ENCODE results near the gene BBLN. TPM values are rescaled to one million over a fixed set of nuclear protein-coding genes. Genes with fewer than 3 reads are reported as not detected.

Gene BBLN
- total and polyA plus RNA-seq, 7 donors, result 111 to 273 (median 158) TPM

DNA sequence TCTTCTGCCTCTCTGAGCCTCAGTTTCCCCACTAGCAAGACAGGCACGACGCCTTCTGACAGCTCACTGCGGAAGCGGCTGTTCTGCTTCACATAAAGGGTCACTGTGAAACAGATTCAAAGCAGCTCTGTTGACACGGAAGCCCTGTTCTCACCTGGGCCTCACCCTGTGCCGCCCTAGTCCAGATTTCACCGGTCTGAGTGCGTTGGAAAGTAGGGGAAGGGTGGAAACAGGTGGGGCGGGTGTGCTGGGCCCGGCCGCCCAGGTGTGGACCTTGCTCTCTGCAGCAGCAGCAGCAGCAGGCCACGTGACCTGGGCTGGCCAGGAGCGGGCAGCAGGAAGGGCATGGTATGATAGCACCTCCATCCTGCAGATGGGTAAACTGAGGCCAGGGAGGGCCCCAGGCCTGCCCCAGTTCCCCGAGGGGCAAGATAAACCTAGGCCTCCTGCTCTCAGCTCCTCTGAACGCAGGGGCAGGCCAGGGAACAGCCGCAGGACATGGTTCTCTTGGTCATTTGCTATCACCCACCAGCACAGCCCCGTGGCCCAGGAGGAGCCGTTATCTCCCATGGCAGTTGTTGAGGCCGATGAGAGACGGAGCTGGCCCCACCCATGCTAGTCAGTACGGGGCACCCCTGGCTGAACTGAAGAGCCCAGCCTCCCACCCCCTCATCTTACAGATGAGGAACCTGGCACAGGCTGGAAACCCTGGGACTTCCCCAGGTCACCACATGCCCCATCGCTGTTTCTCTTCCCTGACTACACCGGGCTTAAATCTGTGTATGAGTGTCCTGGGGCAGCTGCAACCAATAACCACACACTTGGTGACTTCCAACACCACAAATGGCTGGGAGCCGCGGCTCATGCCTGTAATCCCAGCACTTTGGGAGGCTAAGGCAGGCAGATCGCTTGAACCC lies 44.6 kb upstream of the BBLN start:
- Histone ChIP-seq H3K27ac (peak overlapping the region in 1 of 4 donors; percentile 35), H3K36me3 (peaks cover 0 to 16% (median under 1%) of the 10 kb centered on the region in 4 donors), H3K4me3 (no peak overlapping the region), H3K27me3 (no peaks in the 10 kb centered on the region), H3K4me1 (peaks cover 0 to 7% (median 6%) of the 10 kb centered on the region in 4 donors), H3K9me3 (no peaks in the 10 kb centered on the region)
- TF ChIP-seq POLR2A (IDR thresholded peaks at IDR 0.05), result peak in 1 of 2 donors; percentile 82
- TF ChIP-seq POLR2AphosphoS5 (IDR thresholded peaks at IDR 0.05), result peak in 1 of 4 donors; percentile 46
- no peak for TF ChIP-seq EP300 (IDR thresholded peaks at IDR 0.05)
- TF ChIP-seq, protein P1, sequence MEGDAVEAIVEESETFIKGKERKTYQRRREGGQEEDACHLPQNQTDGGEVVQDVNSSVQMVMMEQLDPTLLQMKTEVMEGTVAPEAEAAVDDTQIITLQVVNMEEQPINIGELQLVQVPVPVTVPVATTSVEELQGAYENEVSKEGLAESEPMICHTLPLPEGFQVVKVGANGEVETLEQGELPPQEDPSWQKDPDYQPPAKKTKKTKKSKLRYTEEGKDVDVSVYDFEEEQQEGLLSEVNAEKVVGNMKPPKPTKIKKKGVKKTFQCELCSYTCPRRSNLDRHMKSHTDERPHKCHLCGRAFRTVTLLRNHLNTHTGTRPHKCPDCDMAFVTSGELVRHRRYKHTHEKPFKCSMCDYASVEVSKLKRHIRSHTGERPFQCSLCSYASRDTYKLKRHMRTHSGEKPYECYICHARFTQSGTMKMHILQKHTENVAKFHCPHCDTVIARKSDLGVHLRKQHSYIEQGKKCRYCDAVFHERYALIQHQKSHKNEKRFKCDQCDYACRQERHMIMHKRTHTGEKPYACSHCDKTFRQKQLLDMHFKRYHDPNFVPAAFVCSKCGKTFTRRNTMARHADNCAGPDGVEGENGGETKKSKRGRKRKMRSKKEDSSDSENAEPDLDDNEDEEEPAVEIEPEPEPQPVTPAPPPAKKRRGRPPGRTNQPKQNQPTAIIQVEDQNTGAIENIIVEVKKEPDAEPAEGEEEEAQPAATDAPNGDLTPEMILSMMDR (IDR thresholded peaks at IDR 0.05), result no peak
- WGBS, 2 donors, result 20 to 64% methylated on average over 26 of the region's 26 CpGs
- DNase-seq, result peak; percentile 61
- intact Hi-C loops (cut with DNase I), result loop anchor here (2.0 to 5.0 kb wide), 2 partner anchors 17 to 78 kb away; no protein-coding TSS in a partner anchor

DNA sequence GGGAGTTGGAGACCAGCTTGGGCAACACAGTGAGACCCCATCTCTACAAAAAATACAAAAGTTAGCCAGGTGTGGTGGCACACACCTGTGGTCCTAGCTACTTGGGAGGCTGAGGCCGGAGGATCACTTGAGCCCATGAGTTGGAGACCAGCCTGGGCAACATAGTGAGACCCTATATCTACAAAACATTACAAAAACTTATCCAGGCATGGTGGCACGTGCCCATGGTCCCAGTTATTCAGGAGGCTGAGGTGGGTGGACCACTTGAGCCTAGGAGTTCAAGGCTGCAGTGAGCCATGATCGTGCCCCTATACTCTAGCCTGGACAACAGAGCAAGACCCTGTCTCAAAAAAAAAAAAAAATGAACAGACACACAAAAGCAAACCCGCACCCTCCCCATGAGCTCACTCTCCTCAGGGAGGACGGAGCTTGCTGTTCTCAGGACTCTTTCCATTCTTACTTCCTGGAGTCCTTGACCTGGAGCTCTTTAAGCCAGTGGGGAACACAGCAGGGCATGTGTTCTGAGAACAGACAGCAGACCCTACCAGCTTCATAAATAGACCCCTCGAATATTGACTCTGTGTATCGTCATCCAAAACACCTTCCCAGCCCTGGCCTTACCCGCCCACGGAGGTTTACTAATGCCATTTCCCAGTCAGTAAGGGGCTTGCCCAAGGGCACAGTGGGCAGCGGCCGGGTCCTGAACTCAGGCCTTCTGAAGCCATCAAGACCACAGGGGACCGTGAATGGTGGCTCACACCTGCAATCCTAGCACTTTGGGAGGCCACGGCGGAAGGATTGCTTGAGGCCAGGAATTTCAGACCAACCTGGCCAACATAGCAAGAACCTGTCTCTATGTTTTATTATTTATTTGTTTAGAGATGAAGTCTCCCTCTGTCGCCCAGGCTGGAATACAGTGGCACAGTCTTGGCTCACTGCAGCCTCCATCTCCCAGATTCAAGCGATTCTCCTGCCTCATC lies 43.7 kb upstream of the BBLN start:
- no peak overlapping the region for H3K4me3 ChIP-seq
- WGBS, 2 donors, result 52 to 82% methylated on average over 16 of the region's 16 CpGs
- peak; percentile 64 for DNase-seq
- TF ChIP-seq POLR2A (IDR thresholded peaks at IDR 0.05) (no peak), POLR2AphosphoS5 (IDR thresholded peaks at IDR 0.05) (no peak), EP300 (IDR thresholded peaks at IDR 0.05) (no peak)
- TF ChIP-seq, protein P1 (IDR thresholded peaks at IDR 0.05), result no peak
- H3K27me3 ChIP-seq, result no peaks in the 10 kb centered on the region
- peaks cover 0 to 7% (median 6%) of the 10 kb centered on the region in 4 donors for H3K4me1 ChIP-seq
- no peaks in the 10 kb centered on the region for H3K9me3 ChIP-seq
- H3K27ac ChIP-seq, result peak overlapping the region in 1 of 4 donors; percentile 5
- H3K36me3 ChIP-seq, result peaks cover 0 to 26% (median 7%) of the 10 kb centered on the region in 4 donors
- intact Hi-C loops (cut with DNase I), result loop anchor here (1.0 to 5.0 kb wide), 3 partner anchors 18 to 173 kb away; no protein-coding TSS in a partner anchor

DNA sequence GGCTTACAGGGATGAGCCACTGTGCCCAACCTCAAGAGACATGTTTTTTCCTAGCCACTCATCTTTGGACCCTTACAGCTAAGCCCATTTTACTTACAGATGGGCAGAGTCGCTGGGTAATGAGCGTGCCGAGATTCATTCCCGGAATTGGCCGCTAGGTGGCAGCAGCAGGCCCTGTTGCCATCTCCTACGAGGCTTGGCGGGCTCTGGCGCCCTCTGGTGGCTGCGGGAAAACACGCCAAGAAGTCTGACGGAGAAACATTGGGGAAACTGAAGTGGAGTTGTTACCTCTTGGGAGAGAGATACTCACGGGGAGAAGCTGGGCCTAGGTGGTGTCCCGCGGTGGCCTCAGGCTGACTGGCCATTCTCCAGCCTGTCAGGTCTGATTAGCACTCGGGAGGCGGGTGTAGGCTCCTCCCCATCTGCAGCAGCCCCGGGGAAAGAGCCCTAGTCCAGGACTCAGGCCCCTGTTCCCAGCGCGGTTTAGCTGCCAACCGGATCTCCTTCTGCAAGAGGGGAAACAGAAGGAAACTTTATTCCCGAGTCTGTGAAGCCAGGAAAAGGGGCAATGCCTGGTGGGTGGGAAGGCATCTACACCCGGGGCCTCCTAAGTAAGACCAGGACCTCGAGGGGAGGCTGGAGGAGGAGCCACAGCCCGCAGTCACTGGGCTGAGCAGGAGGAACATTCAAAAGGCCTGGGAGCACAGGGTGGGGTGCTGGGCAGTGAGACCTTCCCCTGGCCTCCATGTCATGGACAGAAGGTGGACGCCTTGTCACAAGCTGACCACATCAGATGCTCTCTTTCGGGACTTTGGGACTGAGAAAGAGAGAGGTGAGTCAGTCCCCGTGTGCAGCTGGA lies 42.2 kb upstream of the BBLN start:
- TF ChIP-seq, protein P1 (IDR thresholded peaks at IDR 0.05), result peak; percentile 100
- TF ChIP-seq POLR2AphosphoS5 (IDR thresholded peaks at IDR 0.05), result peak in 3 of 4 donors; percentile 6 to 52 (median 42)
- TF ChIP-seq POLR2A (IDR thresholded peaks at IDR 0.05), result no peak
- DNase-seq, result peak; percentile 96
- Histone ChIP-seq H3K4me3 (no peak overlapping the region), H3K4me1 (peaks cover 0 to 7% (median 6%) of the 10 kb centered on the region in 4 donors), H3K27me3 (no peaks in the 10 kb centered on the region), H3K9me3 (no peaks in the 10 kb centered on the region), H3K36me3 (peaks cover 6 to 40% (median 17%) of the 10 kb centered on the region in 4 donors), H3K27ac (no peak overlapping the region)
- intact Hi-C loops (cut with DNase I), result loop anchor here (1.0 to 5.0 kb wide), 3 partner anchors 19 to 175 kb away; no protein-coding TSS in a partner anchor
- WGBS, 2 donors, result 15 to 17% methylated on average over 27 of the region's 27 CpGs

- 55 to 60% methylated on average over 3 of the region's 3 CpGs for WGBS, 2 donors
- peaks cover 13 to 46% (median 22%) of the 10 kb centered on the region in 4 donors for H3K36me3 ChIP-seq
- intact Hi-C loops (cut with DNase I), result loop anchor here (5.0 kb wide), 1 partner anchor 81 kb away; no protein-coding TSS in a partner anchor
Observed at GRCh38 chr9:128118472-128118857, 41.6 kb upstream of the BBLN start.

More at GRCh38 chr9:128118472-128118857, 41.6 kb upstream of the BBLN start:
- Histone ChIP-seq H3K4me3 (no peak overlapping the region), H3K9me3 (no peaks in the 10 kb centered on the region), H3K27me3 (no peaks in the 10 kb centered on the region), H3K4me1 (peaks cover 0 to 7% (median 6%) of the 10 kb centered on the region in 4 donors), H3K27ac (no peak overlapping the region)
- peak; percentile 30 for DNase-seq
- TF ChIP-seq POLR2A (IDR thresholded peaks at IDR 0.05) (no peak), EP300 (IDR thresholded peaks at IDR 0.05) (no peak), POLR2AphosphoS5 (IDR thresholded peaks at IDR 0.05) (no peak)
- TF ChIP-seq, protein P1 (IDR thresholded peaks at IDR 0.05), result no peak

All from sigmoid colon (tissue), 7 donors.